Testis (tissue), 3 donors: Measurements from ENCODE around the gene RNASEH2B. TPM values are rescaled to one million over a fixed set of nuclear protein-coding genes. Genes with fewer than 3 reads are reported as not detected.

ENCODE experiments used
- DNase-seq: peaks from one replicate; pipeline ENCODE4 v3.0.0-alpha.2; 2019
- H3K27ac ChIP-seq, 2 donors: fragments of 200-600 bp; sonication (generic); one replicate each; pipeline ENCODE4 v1.5.1; 2019
- H3K27me3 ChIP-seq: fragments of 200-600 bp; sonication (generic); one replicate; pipeline ENCODE4 v1.5.1; 2019
- H3K36me3 ChIP-seq: fragments of 200-600 bp; sonication (generic); one replicate; pipeline ENCODE4 v1.5.1; 2017; ENCODE audit warnings: low read depth; ENCODE audit errors: missing control alignments
- H3K4me1 ChIP-seq: fragments of 200-600 bp; sonication (generic); one replicate; pipeline ENCODE4 v1.5.1; 2019
- H3K4me3 ChIP-seq, 2 donors: fragments of 200-600 bp; sonication (generic); one replicate each; pipeline ENCODE4 v1.5.1; 2017 to 2019
- H3K9me3 ChIP-seq: fragments of 200-600 bp; sonication (generic); one replicate; pipeline ENCODE4 v1.5.1; 2017
- CTCF ChIP-seq, 3 experiments: fragments of 450-650 bp in 2 of 3; fragments of 200-600 bp in 1 of 3; sonication (generic) in 1 of 3; IDR thresholded peaks; one replicate each; pipeline ENCODE4 v1.5.1; 2016 to 2019; ENCODE audit warnings: antibody characterized with exemption in 3 of 3, mild to moderate bottlenecking in 2 of 3, moderate library complexity in 1 of 3
- POLR2A ChIP-seq: fragments of 450-650 bp; IDR thresholded peaks from one replicate; pipeline ENCODE4 v1.6.1; 2017; ENCODE audit warnings: antibody characterized with exemption, mild to moderate bottlenecking, moderate library complexity
- WGBS, 2 donors: methylation state at CpG; one replicate each; pipeline ENCODE4 v1.1.5; 2018; 5-methylcytosine and 5-hydroxymethylcytosine counted together
- intact Hi-C: fragments of 100-400 bp; cut with DNase I; formaldehyde crosslinking; loops from one replicate; pipeline ENCODE4 v1.15.1; 2023; ENCODE audit warnings: low total_unique reads
- polyA plus RNA-seq: library from polyadenylated mRNA; stranded (reverse); fragments of 350-450 nt; fragmentation: Illumina TruSeq; extraction: RNeasy Lipid Tissue Mini Kit (QIAGEN cat#74804); gene quantifications from one replicate; pipeline ENCODE4 v1.2.3, GENCODE V29; 2014; ENCODE audit warnings: low read depth, low replicate concordance; ENCODE audit not compliant: insufficient read depth
- total RNA-seq, 2 donors: library from RNA; depleted of rRNA; stranded (reverse); fragments of >200 nt; gene quantifications; one replicate each; pipeline ENCODE4 v1.2.3, GENCODE V29; 2016

RNASEH2B gene
- total and polyA plus RNA-seq, 3 donors from 2014 or later = 38.2 to 52.3 (median 43.4) TPM

- Histone ChIP-seq H3K4me3 (no peak overlapping the region), H3K9me3 (no peaks in the 10 kb centered on the region), H3K36me3 (no peaks in the 10 kb centered on the region), H3K27me3 (no peaks in the 10 kb centered on the region), H3K4me1 (peaks cover 20% of the 10 kb centered on the region), H3K27ac (no peak overlapping the region)
- 77 to 93% methylated on average over 5 of the region's 5 CpGs for WGBS, 2 donors
- intact Hi-C loops = no loop called here
- DNase-seq = no peak
- TF ChIP-seq POLR2A (no peak), CTCF (IDR thresholded peaks at IDR 0.05) (no peak)
Observed at GRCh38 chr13:50915565-50915964, 6.0 kb downstream of the RNASEH2B start.

- intact Hi-C loops = no loop called here
Observed at GRCh38 chr13:50916701-50917184, 7.2 kb downstream of the RNASEH2B start.

GRCh38 chr13:50917572-50917971 lies 8.0 kb downstream of the RNASEH2B start:
- Histone ChIP-seq H3K9me3 (no peaks in the 10 kb centered on the region), H3K36me3 (no peaks in the 10 kb centered on the region), H3K4me3 (no peak overlapping the region), H3K4me1 (peaks cover 7% of the 10 kb centered on the region), H3K27ac (no peak overlapping the region), H3K27me3 (no peaks in the 10 kb centered on the region)
- intact Hi-C loops = no loop called here
- DNase-seq = no peak
- TF ChIP-seq POLR2A (no peak), CTCF (IDR thresholded peaks at IDR 0.05) (no peak)

More at GRCh38 chr13:50916701-50917184, 7.2 kb downstream of the RNASEH2B start:
- TF ChIP-seq CTCF (IDR thresholded peaks at IDR 0.05) (no peak), POLR2A (no peak)
- peak overlapping the region in 1 of 2 donors; percentile 6 for H3K27ac ChIP-seq
- H3K4me1 ChIP-seq = peaks cover 9% of the 10 kb centered on the region
- 63 to 74% methylated on average over 2 of the region's 2 CpGs for WGBS, 2 donors
- no peak overlapping the region for H3K4me3 ChIP-seq
- no peaks in the 10 kb centered on the region for H3K9me3 ChIP-seq
- H3K36me3 ChIP-seq = no peaks in the 10 kb centered on the region
- DNase-seq = no peak
- H3K27me3 ChIP-seq = no peaks in the 10 kb centered on the region

- TF ChIP-seq CTCF (IDR thresholded peaks at IDR 0.05) = no peak
- TF ChIP-seq POLR2A = no peak
- no peak overlapping the region for H3K27ac ChIP-seq
- H3K27me3 ChIP-seq = no peaks in the 10 kb centered on the region
- H3K4me1 ChIP-seq = peaks cover 7% of the 10 kb centered on the region
- no peak for DNase-seq
- no peak overlapping the region for H3K4me3 ChIP-seq
- H3K36me3 ChIP-seq = no peaks in the 10 kb centered on the region
- WGBS, 2 donors = 72 to 74% methylated on average over 3 of the region's 3 CpGs
- intact Hi-C loops = no loop called here
- no peaks in the 10 kb centered on the region for H3K9me3 ChIP-seq
Observed at GRCh38 chr13:50918567-50918966, 9.0 kb downstream of the RNASEH2B start.

GRCh38 chr13:50919277-50919676 lies 9.7 kb downstream of the RNASEH2B start:
- Histone ChIP-seq H3K27ac (no peak overlapping the region), H3K27me3 (no peaks in the 10 kb centered on the region), H3K9me3 (no peaks in the 10 kb centered on the region), H3K36me3 (no peaks in the 10 kb centered on the region), H3K4me3 (no peak overlapping the region), H3K4me1 (peaks cover 7% of the 10 kb centered on the region)
- no peak for TF ChIP-seq POLR2A
- no peak for TF ChIP-seq CTCF (IDR thresholded peaks at IDR 0.05)
- 87 to 97% methylated on average over 2 of the region's 2 CpGs for WGBS, 2 donors
- intact Hi-C loops = no loop called here
- DNase-seq = no peak
